GM12865 (cell line): Measurements from ENCODE around the gene JAZF1.

Source experiments
- DNase-seq: peaks from one replicate; pipeline ENCODE4 v3.0.0; 2010; ENCODE audit warnings: low read depth
- H3K4me3 ChIP-seq: 2 replicates; pipeline ENCODE4 v1.5.1; 2011; ENCODE audit warnings: mild to moderate bottlenecking, low read depth, low read length, control low read depth
- CTCF ChIP-seq: IDR thresholded peaks from 2 replicates; pipeline ENCODE4 v1.5.1; 2011; ENCODE audit warnings: low read length, control low read depth, low read depth, inconsistent platforms; ENCODE audit not compliant: insufficient read depth; ENCODE audit errors: missing control alignments

JAZF1 gene

GRCh38 chr7:28071570-28071969 is 109.0 kb downstream of the JAZF1 start:
- no peak overlapping the region for H3K4me3 ChIP-seq
- TF ChIP-seq CTCF = no peak
- no peak for DNase-seq

GRCh38 chr7:28070297-28071055 is 110.1 kb downstream of the JAZF1 start:
- H3K4me3 ChIP-seq = no peak overlapping the region
- no peak for DNase-seq
- no peak for TF ChIP-seq CTCF

- TF ChIP-seq CTCF = no peak
- no peak overlapping the region for H3K4me3 ChIP-seq
- DNase-seq = no peak
These were observed 110.8 kb downstream of the JAZF1 start for GRCh38 chr7:28069807-28070206.

GRCh38 chr7:28069388-28069787 is 111.2 kb downstream of the JAZF1 start:
- DNase-seq = no peak
- no peak overlapping the region for H3K4me3 ChIP-seq
- TF ChIP-seq CTCF = no peak

GRCh38 chr7:28068811-28069216 is 111.8 kb downstream of the JAZF1 start:
- no peak for TF ChIP-seq CTCF
- DNase-seq = no peak
- no peak overlapping the region for H3K4me3 ChIP-seq

GRCh38 chr7:28067171-28067570 is 113.4 kb downstream of the JAZF1 start:
- H3K4me3 ChIP-seq = no peak overlapping the region
- TF ChIP-seq CTCF = no peak
- DNase-seq = no peak
